A204.1 (cell line): ENCODE measurements around the gene RAB3IL1.
"Not testable (repeated sequence)": the region's sequence is repeated elsewhere in the genome, so short reads cannot be mapped to it uniquely, and the experiment has no call there.

Experiments
- FAIRE-seq: peaks from 2 replicates; lab custom pipeline; 2012; peaks lifted over from hg19 to GRCh38; lab: Jason Lieb, UNC

RAB3IL1 gene

GRCh38 chr11:61917334-61918109 lies at the start of gene RAB3IL1:
Gene RAB3IL1 (minus strand): TSS chr11:61917566. CDS start chr11:61917367, 199 bp downstream.
- FAIRE-seq, result no peak

- FAIRE-seq, result no peak
Observed at GRCh38 chr11:61966734-61967115, 49.4 kb upstream of the RAB3IL1 start.

GRCh38 chr11:61964666-61965271 lies 47.4 kb upstream of the RAB3IL1 start:
- FAIRE-seq, result not testable (repeated sequence)

GRCh38 chr11:61964058-61964665 lies 46.8 kb upstream of the RAB3IL1 start:
- FAIRE-seq, result no peak

- FAIRE-seq, result no peak
Observed at GRCh38 chr11:61963282-61964057, 46.1 kb upstream of the RAB3IL1 start.

GRCh38 chr11:61963016-61963281 lies 45.6 kb upstream of the RAB3IL1 start:
- FAIRE-seq, result no peak

- no peak for FAIRE-seq
Observed at GRCh38 chr11:61962213-61963015, 45.0 kb upstream of the RAB3IL1 start.

- no peak for FAIRE-seq
Observed at GRCh38 chr11:61961570-61962212, 44.3 kb upstream of the RAB3IL1 start.

- FAIRE-seq, result no peak
Observed at GRCh38 chr11:61960532-61960931, 43.2 kb upstream of the RAB3IL1 start.

GRCh38 chr11:61959678-61960077 lies 42.3 kb upstream of the RAB3IL1 start:
- FAIRE-seq, result no peak

GRCh38 chr11:61959114-61959513 lies 41.7 kb upstream of the RAB3IL1 start:
- FAIRE-seq, result no peak

- FAIRE-seq, result no peak
Observed at GRCh38 chr11:61958590-61958989, 41.2 kb upstream of the RAB3IL1 start.

GRCh38 chr11:61957021-61957770 lies 39.8 kb upstream of the RAB3IL1 start:
- no peak for FAIRE-seq

- no peak for FAIRE-seq
Observed at GRCh38 chr11:61956191-61957020, 39.0 kb upstream of the RAB3IL1 start.

GRCh38 chr11:61955422-61956135 lies 38.2 kb upstream of the RAB3IL1 start:
- no peak for FAIRE-seq

GRCh38 chr11:61954851-61955421 lies 37.6 kb upstream of the RAB3IL1 start:
- no peak for FAIRE-seq

- FAIRE-seq, result no peak
Observed at GRCh38 chr11:61954106-61954850, 36.9 kb upstream of the RAB3IL1 start.

- FAIRE-seq, result not testable (repeated sequence)
Observed at GRCh38 chr11:61953632-61954031, 36.3 kb upstream of the RAB3IL1 start.
